Caki2 (cell line): ENCODE results near the gene STAC3. TPM values are rescaled to one million over a fixed set of nuclear protein-coding genes. Genes with fewer than 3 reads are reported as not detected.
"Not testable (repeated sequence)": the region's sequence is repeated elsewhere in the genome, so short reads cannot be mapped to it uniquely, and the experiment has no call there.

Experiments used
- DNase-seq: peaks from one replicate; pipeline ENCODE4 v3.0.0-alpha.2; 2015; ENCODE audit warnings: low read depth
- in situ Hi-C: cut with HindIII; loops from 2 replicates; pipeline ENCODE4 v1.10.0; 2016; ENCODE audit warnings: low sequenced_read_pairs, low pct_unique_long_range_greater_than_20kb, mixed read lengths
- total RNA-seq: library from RNA; depleted of rRNA; stranded (reverse); fragments of >200 nt; shearing (Covaris generic); gene quantifications from 2 replicates; pipeline ENCODE4 v1.2.3, GENCODE V29; 2014; ENCODE audit warnings: low replicate concordance; rRNA removed

Gene STAC3
- 0.95 TPM in 1 of 2 replicates, not detected in the other for total RNA-seq

- DNase-seq = no peak
- in situ Hi-C loops = no loop called here
Measured at GRCh38 chr12:57250956-57251355, at the start of gene STAC3. STAC3 (minus strand) TSS chr12:57251187; CDS start chr12:57249636, 1,551 bp downstream.

GRCh38 chr12:57299514-57300016 is 48.6 kb upstream of the STAC3 start:
- DNase-seq = no peak
- in situ Hi-C loops = no loop called here

DNA sequence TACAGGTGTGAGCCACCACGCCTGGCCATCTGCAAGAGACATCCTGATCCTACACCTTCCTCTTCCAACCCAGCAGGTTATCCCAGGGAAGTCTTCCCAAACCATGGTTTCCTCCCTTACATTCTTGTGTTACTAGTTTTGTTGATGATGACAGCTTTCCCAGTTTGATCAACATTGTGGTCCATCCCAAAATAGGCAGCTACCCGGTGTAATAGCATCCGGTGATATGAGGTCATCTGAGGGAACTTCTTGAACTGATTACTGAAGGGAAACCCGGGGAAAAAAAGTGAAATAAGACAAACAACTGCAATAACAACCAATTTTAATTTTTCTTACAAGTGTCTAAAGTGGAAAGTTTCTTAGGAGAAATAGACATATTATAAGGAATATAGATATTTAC is 45.3 kb upstream of the STAC3 start:
- in situ Hi-C loops = no loop called here
- DNase-seq = no peak

DNA sequence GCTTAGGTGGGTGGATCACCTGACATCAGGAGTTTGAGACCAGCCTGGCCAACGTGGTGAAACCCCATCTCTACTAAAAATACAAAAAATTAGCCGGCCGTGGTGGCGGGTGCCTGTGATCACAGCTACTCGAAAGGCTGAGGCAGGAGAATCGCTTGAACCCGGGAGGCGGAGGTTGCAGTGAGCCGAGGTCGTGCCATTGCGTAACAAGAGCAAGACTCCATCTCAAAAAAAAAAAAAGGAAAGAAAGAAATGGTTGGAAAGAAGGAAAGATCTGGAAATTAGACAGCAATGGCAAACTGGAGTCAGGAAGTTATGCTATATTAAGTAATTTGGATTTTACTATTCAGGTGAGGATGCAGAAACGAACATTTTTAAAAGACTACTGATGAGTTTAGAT is 31.1 kb upstream of the STAC3 start:
- in situ Hi-C loops, DNase-seq: not testable (repeated sequence)

GRCh38 chr12:57280211-57281062 is 29.4 kb upstream of the STAC3 start:
- peak; percentile 94 for DNase-seq
- in situ Hi-C loops = no loop called here

GRCh38 chr12:57278465-57279381 is 27.7 kb upstream of the STAC3 start:
- no peak for DNase-seq
- in situ Hi-C loops = no loop called here

GRCh38 chr12:57276935-57277563 is 26.1 kb upstream of the STAC3 start:
- peak; percentile 38 for DNase-seq
- in situ Hi-C loops = no loop called here

- DNase-seq, in situ Hi-C loops: not testable (repeated sequence)
Measured at GRCh38 chr12:57276233-57276632, 25.2 kb upstream of the STAC3 start.

DNA sequence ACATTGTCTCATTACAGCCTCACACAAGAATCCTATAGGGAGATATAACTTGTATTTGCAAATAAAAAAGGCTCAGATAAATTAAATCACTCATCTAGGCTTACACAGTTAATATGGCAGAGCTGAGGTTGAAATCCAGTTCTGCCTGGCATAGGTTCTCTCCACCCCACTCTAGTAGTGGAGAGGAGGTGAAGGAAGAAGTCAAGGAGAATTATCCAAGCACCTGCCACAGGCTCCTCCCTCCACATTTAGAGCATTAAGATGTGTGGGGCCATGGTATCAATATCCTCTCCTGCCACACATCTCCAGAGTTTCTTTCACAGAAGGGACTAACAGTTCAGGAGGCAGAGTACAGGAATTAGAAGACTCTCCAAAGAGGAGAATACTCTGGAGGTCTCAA is 22.5 kb upstream of the STAC3 start:
- in situ Hi-C loops = no loop called here
- DNase-seq = no peak

GRCh38 chr12:57272337-57273151 is 21.6 kb upstream of the STAC3 start:
- in situ Hi-C loops = no loop called here

DNA sequence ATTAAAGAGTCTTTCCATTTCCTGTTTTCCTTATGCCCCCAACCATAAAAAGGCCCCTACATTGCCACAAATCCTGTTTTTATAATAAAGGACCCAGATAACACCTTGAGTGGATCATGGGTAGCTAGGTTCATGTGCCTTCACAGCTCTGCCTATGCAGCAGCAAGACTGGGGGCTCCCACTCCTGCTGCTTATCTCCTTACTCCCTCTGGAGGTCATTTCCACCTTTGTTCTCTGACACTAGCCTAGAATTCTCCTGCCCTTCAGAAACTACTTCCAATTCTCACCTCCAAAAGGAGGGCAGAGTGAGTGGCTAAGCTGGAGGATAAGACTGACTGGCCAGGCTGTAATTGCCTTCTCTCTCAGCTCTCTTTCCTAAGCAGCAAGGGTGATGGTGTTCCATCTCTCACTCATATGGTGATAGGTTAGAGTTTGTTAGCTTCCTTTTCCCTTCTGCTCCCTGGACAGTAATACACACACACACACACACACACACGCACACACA is 20.0 kb upstream of the STAC3 start:
- DNase-seq = peak; percentile 14
- in situ Hi-C loops = no loop called here

More at GRCh38 chr12:57272337-57273151, 21.6 kb upstream of the STAC3 start:
- no peak for DNase-seq

DNA sequence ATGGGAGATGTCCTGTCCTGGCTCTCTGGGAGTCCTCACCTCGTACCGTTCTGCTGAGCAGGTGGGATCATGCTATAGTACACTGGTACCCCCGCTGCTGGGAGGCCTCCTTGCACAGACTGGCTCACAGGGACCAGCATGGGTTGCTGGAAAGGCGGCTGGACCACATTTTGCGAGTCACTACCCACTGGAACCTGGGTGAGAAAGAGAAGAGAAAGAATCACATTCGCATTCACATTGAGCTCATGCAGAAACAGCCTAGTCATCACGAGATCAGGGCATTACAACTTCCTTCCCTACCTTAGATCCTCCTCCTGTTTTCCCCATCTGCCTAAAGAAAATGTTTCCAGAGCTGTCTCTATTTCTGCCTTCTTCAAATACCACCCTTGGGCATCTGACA is 17.3 kb upstream of the STAC3 start:
- DNase-seq = peak; percentile 44
- in situ Hi-C loops = no loop called here

DNA sequence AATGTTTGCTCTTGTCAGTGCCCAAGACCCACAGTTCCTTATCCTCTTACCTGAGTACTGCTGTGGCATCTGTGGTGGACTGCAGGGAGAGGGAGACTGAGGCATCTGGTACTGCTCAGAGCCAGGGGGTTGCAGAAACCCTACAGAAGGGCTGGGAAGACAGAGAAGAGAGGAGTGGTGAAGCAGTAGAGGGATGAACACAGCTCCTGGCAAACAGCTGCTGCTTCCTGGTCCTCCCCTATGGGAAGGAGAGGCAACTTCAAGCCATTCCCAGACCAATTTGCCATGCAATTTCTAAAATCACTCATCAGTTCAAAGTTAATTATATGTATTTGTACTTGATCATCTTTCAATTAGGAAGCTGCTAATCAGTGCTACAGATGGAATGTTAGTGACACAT is 15.7 kb upstream of the STAC3 start:
- in situ Hi-C loops = no loop called here
- DNase-seq = no peak

- in situ Hi-C loops = no loop called here
- DNase-seq = no peak
Measured at GRCh38 chr12:57263096-57263495, 12.1 kb upstream of the STAC3 start.

GRCh38 chr12:57262126-57262822 is 11.3 kb upstream of the STAC3 start:
- in situ Hi-C loops = no loop called here
- no peak for DNase-seq

GRCh38 chr12:57261428-57261865 is 10.5 kb upstream of the STAC3 start:
- DNase-seq = no peak
- in situ Hi-C loops = no loop called here

GRCh38 chr12:57260366-57260765 is 9.4 kb upstream of the STAC3 start:
- in situ Hi-C loops = no loop called here
- DNase-seq = no peak
